Kidney (tissue), 14 donors: ENCODE data around the gene ARL14EP. TPM values are rescaled to one million over a fixed set of nuclear protein-coding genes. Genes with fewer than 3 reads are reported as not detected.
A peak's percentile ranks its signal among the peaks of the same experiment; 100 is the strongest.

Experiments
- DNase-seq, 5 donors: peaks; one replicate each; pipeline ENCODE4 v3.0.0-alpha.2; 2013 to 2020
- FAIRE-seq: peaks from 2 replicates; lab custom pipeline; 2012; peaks lifted over from hg19 to GRCh38; lab: Jason Lieb, UNC
- H3K27ac ChIP-seq, 2 donors: one replicate each; pipeline ENCODE4 v1.7.0; 2013; ENCODE audit warnings: low read depth in 2 of 2, low read length in 2 of 2, inconsistent platforms in 1 of 2
- H3K27me3 ChIP-seq: one replicate; pipeline ENCODE4 v1.7.1; 2013; ENCODE audit warnings: low read length, inconsistent platforms; ENCODE audit not compliant: control insufficient read depth, insufficient read depth
- H3K36me3 ChIP-seq, 3 donors: one replicate each; pipeline versions ENCODE4 v1.7.0 to v1.7.1; 2013; ENCODE audit warnings: low read length in 3 of 3, control low read depth in 1 of 3, inconsistent platforms in 1 of 3; ENCODE audit not compliant: insufficient read depth in 3 of 3, control insufficient read depth in 2 of 3
- H3K4me1 ChIP-seq, 3 donors: one replicate each; pipeline versions ENCODE4 v1.7.0 to v1.7.1; 2013; ENCODE audit warnings: low read length in 3 of 3, inconsistent platforms in 1 of 3, low read depth in 1 of 3; ENCODE audit not compliant: control insufficient read depth in 2 of 3, insufficient read depth in 2 of 3
- H3K4me3 ChIP-seq, 3 donors: one replicate each; pipeline versions ENCODE4 v1.7.0 to v1.8.1; 2013; ENCODE audit warnings: low read length in 3 of 3, control low read depth in 1 of 3, inconsistent platforms in 1 of 3
- H3K9ac ChIP-seq, 3 donors: one replicate each; pipeline versions ENCODE4 v1.7.0 to v1.7.1; 2013; ENCODE audit warnings: low read length in 3 of 3, control low read depth in 1 of 3, inconsistent platforms in 1 of 3
- H3K9me3 ChIP-seq, 3 donors: one replicate each; pipeline versions ENCODE4 v1.7.0 to v1.7.1; 2013; ENCODE audit warnings: low read length in 3 of 3, control low read depth in 1 of 3, inconsistent platforms in 1 of 3; ENCODE audit not compliant: control insufficient read depth in 2 of 3, insufficient read depth in 1 of 3
- intact Hi-C: fragments of 100-400 bp; cut with DNase I; formaldehyde crosslinking; loops from one replicate; pipeline ENCODE4 v1.11.1; 2022
- polyA plus RNA-seq: library from polyadenylated mRNA; stranded (reverse); fragments of 350-450 nt; fragmentation: Illumina TruSeq; extraction: RNeasy Lipid Tissue Mini Kit (QIAGEN cat#74804); gene quantifications from one replicate; pipeline ENCODE4 v1.2.3, GENCODE V29; 2014; ENCODE audit warnings: low read depth, low replicate concordance; ENCODE audit not compliant: insufficient read depth
- total RNA-seq: library from RNA; stranded (reverse); fragmentation: NEBNext Ultra II Directional; extraction: Animal tissue kit (Norgen Biotek cat#: 25700); gene quantifications from one replicate; pipeline ENCODE4 v1.2.1, GENCODE V29; 2021
- TF ChIP-seq, protein P1 (sequence below): IDR thresholded peaks from 3 replicates; pipeline ENCODE4 v1.5.1; 2012; ENCODE audit warnings: mild to moderate bottlenecking, moderate library complexity, borderline replicate concordance; ENCODE audit not compliant: insufficient read depth; ENCODE audit errors: extremely low read depth
- donor health status: control.
- donor health status: control.
- donor health status: control.
- donor health status: control.
- donor health status: control.
- donor health status: DM: yes; HTN: yes; CAD: no.
- donor health status: Normal renal cell carcinoma (clear cell type).

ARL14EP gene
- total and polyA plus RNA-seq, 2 donors from 2014 or later = 16.3 to 29.6 TPM

- no peaks in the 10 kb centered on the region for H3K27me3 ChIP-seq
- H3K4me1 ChIP-seq = no peaks in the 10 kb centered on the region
- TF ChIP-seq, protein P1, sequence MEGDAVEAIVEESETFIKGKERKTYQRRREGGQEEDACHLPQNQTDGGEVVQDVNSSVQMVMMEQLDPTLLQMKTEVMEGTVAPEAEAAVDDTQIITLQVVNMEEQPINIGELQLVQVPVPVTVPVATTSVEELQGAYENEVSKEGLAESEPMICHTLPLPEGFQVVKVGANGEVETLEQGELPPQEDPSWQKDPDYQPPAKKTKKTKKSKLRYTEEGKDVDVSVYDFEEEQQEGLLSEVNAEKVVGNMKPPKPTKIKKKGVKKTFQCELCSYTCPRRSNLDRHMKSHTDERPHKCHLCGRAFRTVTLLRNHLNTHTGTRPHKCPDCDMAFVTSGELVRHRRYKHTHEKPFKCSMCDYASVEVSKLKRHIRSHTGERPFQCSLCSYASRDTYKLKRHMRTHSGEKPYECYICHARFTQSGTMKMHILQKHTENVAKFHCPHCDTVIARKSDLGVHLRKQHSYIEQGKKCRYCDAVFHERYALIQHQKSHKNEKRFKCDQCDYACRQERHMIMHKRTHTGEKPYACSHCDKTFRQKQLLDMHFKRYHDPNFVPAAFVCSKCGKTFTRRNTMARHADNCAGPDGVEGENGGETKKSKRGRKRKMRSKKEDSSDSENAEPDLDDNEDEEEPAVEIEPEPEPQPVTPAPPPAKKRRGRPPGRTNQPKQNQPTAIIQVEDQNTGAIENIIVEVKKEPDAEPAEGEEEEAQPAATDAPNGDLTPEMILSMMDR = no peak
- no peaks in the 10 kb centered on the region for H3K9me3 ChIP-seq
- H3K36me3 ChIP-seq = no peaks in the 10 kb centered on the region
- no peak for FAIRE-seq
- H3K4me3 ChIP-seq = no peak overlapping the region
- H3K9ac ChIP-seq = no peak overlapping the region
- no peak overlapping the region for H3K27ac ChIP-seq
- intact Hi-C loops = no loop called here
- DNase-seq = peak in 2 of 5 donors; percentile 5 to 17
Measured at GRCh38 chr11:30364837-30365482, 42.1 kb downstream of the ARL14EP start.

GRCh38 chr11:30365793-30366517, 43.1 kb downstream of the ARL14EP start:
- H3K9me3 ChIP-seq = no peaks in the 10 kb centered on the region
- H3K9ac ChIP-seq = no peak overlapping the region
- TF ChIP-seq, protein P1 = no peak
- no peaks in the 10 kb centered on the region for H3K27me3 ChIP-seq
- FAIRE-seq = no peak
- no peak for DNase-seq
- intact Hi-C loops = no loop called here
- H3K4me3 ChIP-seq = no peak overlapping the region
- no peak overlapping the region for H3K27ac ChIP-seq
- H3K36me3 ChIP-seq = no peaks in the 10 kb centered on the region
- H3K4me1 ChIP-seq = no peaks in the 10 kb centered on the region

DNA sequence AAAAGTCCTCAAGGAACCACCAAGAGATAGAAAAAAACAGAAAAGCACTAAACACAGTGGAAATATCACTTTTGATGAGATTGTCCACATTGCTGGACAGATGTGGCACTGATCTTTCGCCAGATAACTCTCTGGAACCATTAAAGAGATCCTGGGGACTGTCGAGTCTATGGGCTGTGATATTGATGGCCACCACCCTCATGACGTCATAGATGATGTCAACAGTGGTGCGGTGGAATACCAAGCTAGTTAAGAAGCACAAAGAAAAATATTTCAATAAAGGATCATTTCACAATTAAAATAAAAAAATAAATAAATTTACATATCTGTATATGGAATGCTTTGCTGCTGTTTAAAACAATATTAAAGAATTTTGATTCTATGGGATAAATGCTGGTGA, 45.5 kb downstream of the ARL14EP start:
- intact Hi-C loops = no loop called here
- Histone ChIP-seq H3K4me1 (no peaks in the 10 kb centered on the region), H3K36me3 (no peaks in the 10 kb centered on the region), H3K4me3 (no peak overlapping the region), H3K9me3 (no peaks in the 10 kb centered on the region), H3K27ac (no peak overlapping the region), H3K9ac (no peak overlapping the region), H3K27me3 (no peaks in the 10 kb centered on the region)
- FAIRE-seq (no peak), DNase-seq (no peak)
- TF ChIP-seq, protein P1 = no peak
